ENCODE results near the gene COPA.

Gene COPA

DNA sequence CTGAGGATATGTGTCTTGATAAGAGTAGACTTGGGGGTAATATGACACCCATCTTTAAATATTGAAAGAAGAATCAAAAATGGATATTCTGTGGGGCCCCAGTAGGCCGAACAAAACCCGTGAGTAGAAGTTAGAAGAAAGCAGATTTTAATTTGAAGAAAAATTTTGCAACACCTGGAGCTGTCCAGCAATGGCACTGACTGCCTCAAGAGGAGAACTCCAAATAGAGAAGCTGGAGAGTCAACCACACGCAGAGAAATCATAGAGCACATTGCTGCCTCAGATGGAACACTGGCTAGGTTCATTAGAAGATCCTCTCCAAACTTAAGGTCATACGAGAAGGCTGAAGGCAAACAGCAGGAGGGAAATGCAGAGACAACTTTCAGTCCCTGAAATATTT, 30.6 kb upstream of the COPA start:
- no peak for DNase-seq (ENCODE audit: extremely low read depth, low read depth)
- no peak overlapping the region for H3K4me3 ChIP-seq (replicated peaks; ENCODE audit: low read depth, low read length)
- TF ChIP-seq, protein P1, sequence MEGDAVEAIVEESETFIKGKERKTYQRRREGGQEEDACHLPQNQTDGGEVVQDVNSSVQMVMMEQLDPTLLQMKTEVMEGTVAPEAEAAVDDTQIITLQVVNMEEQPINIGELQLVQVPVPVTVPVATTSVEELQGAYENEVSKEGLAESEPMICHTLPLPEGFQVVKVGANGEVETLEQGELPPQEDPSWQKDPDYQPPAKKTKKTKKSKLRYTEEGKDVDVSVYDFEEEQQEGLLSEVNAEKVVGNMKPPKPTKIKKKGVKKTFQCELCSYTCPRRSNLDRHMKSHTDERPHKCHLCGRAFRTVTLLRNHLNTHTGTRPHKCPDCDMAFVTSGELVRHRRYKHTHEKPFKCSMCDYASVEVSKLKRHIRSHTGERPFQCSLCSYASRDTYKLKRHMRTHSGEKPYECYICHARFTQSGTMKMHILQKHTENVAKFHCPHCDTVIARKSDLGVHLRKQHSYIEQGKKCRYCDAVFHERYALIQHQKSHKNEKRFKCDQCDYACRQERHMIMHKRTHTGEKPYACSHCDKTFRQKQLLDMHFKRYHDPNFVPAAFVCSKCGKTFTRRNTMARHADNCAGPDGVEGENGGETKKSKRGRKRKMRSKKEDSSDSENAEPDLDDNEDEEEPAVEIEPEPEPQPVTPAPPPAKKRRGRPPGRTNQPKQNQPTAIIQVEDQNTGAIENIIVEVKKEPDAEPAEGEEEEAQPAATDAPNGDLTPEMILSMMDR (IDR thresholded peaks at IDR 0.05; ENCODE audit: low read depth, low read length, missing control alignments): no peak

DNA sequence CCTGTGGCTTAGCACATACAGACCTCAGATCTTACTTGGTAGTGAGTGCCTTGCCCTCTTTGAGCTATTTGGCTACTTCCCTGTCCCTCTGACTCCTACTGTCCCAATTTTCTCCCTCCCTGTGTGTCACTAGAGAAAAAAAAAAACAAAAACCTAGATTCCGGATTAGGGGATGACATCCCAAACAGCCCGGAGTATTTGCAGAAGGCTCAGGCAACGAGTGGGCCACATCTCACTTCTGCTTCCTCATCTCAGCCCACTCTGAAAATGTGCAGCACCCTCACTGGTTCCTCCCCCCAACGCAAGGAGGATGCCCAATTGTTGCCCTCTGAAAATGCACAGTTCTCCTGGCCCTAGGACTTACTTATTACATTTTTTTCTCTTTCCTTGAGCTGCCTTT, 28.7 kb upstream of the COPA start:
- TF ChIP-seq, protein P1 (IDR thresholded peaks at IDR 0.05; ENCODE audit: low read depth, low read length, missing control alignments): no peak
- H3K4me3 ChIP-seq (replicated peaks; ENCODE audit: low read depth, low read length): no peak overlapping the region
- DNase-seq (ENCODE audit: extremely low read depth, low read depth): no peak

DNA sequence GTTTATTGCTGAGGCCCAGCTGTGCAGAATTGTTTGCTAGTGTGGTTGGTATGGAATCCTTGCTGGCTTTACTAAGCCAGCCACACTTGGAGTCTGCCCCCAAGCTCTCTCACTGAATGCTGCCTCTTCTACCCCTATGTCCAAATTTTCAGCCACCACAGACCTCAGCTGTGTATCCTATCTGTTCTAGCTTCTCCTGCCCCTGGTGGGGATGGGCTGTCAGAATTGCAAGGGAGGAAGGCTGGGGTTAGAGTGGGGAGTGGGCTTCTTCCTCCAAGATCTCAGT, 28.2 kb upstream of the COPA start:
- TF ChIP-seq, protein P1 (IDR thresholded peaks at IDR 0.05; ENCODE audit: low read depth, low read length, missing control alignments): no peak
- H3K4me3 ChIP-seq (replicated peaks; ENCODE audit: low read depth, low read length): no peak overlapping the region
- DNase-seq (ENCODE audit: extremely low read depth, low read depth): no peak

DNA sequence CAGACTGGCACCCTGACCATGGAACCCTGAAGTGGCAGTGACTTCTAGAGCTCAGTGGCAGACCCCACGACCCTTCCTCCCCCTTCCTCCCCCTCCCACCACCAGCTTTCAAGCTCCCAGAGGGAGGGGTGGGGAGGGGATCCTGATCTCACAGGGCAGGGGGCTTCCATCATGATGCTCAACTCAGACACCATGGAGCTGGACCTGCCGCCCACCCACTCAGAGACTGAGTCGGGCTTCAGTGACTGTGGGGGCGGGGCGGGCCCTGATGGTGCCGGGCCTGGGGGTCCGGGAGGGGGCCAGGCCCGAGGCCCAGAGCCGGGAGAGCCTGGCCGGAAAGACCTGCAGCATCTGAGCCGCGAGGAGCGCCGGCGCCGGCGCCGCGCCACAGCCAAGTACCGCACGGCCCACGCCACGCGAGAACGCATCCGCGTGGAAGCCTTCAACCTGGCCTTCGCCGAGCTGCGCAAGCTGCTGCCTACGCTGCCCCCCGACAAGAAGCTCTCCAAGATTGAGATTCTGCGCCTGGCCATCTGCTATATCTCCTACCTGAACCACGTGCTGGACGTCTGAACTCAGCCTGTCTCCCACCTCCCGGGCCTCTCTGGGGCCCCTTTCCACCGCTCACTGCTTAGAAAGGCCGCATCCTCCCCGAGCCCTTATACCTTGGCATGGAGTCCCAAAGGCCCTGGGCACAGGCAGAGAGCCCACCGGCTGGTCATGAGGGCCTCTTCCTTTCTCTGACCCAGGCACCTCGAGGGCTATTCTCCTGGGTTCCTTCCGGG, 27.7 kb upstream of the COPA start:
- no peak overlapping the region for H3K4me3 ChIP-seq (replicated peaks; ENCODE audit: low read depth, low read length)
- TF ChIP-seq, protein P1 (IDR thresholded peaks at IDR 0.05; ENCODE audit: low read depth, low read length, missing control alignments): no peak
- no peak for DNase-seq (ENCODE audit: extremely low read depth, low read depth)

DNA sequence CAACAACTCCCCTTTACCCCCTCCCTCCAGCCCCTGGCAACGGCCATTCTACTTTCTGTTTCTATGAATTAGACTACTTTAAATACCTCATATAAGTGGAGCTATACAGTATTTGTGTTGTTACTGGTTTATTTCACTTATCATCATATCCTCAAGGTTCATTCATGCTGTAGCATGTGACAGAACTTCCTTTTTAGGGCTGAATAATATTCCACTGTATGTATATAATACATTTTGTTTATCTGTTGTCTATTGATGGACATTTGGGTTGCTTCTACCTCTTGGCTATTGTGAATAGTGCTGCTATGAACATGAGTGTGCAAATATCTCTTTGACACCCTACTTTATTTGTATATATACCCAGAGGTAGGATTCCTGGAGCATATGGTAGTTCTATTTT, 26.0 kb upstream of the COPA start:
- TF ChIP-seq, protein P1 (IDR thresholded peaks at IDR 0.05; ENCODE audit: low read depth, low read length, missing control alignments): no peak
- DNase-seq (ENCODE audit: extremely low read depth, low read depth): no peak
- no peak overlapping the region for H3K4me3 ChIP-seq (replicated peaks; ENCODE audit: low read depth, low read length)

DNA sequence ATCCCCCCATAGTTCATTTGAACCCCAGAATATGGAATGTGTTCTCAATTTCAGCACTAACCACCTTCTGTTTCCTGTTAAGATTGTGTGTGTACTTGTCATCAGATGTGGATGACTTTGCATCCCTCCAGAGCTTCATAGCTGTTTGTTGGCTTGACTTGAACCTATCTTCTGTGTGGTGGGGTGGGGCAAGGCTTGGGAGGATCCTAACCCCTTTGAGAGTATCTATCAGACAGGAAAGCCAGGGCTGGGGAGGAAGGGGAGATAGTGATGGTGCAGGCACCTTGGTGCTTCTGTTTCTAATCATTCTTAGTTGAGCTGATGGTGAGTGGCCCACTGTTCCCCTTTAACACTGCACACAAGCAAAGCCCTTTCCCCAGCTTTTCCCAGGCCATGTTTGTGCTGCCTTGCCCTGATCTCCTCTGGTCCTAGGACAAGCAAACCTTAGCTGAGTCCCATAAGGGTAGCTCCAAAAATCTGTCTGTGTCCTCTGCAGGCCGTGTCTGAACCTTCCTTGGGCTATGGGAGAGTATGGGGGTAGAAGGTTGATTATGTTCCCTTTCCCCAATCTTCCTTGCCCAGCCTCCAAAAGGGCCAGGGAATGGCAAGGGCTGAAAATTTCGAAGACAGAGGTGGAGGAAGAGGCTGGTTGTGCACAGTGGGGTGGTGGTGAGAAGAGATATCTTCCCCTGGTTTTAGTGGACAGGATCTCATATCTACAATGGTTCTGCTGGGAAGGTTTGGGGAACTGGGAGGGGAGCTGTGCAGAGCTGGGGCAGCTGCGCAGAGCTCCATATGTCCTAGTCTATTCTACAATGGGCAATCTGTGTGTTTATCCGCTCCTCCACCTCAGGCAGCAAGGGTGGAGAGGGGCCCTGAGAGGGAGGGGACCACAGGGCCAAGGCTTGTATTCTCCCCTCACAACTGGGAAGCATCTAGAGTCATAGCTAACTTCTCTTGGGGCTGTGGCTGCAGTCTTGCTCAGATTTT, 25.2 kb upstream of the COPA start:
- no peak overlapping the region for H3K4me3 ChIP-seq (replicated peaks; ENCODE audit: low read depth, low read length)
- TF ChIP-seq, protein P1 (IDR thresholded peaks at IDR 0.05; ENCODE audit: low read depth, low read length, missing control alignments): no peak
- no peak for DNase-seq (ENCODE audit: extremely low read depth, low read depth)
